WERI-Rb-1 (cell line): ENCODE data around the gene MRTFA.
"Not testable (repeated sequence)": the region's sequence is repeated elsewhere in the genome, so short reads cannot be mapped to it uniquely, and the experiment has no call there.

ENCODE experiments used
- DNase-seq: peaks from one replicate; pipeline ENCODE4 v3.0.0-alpha.2; 2020
- H3K27ac ChIP-seq: fragments of 250-450 bp; sonication (Bioruptor Pico); 2 replicates; pipeline ENCODE4 v1.5.1; 2020; ENCODE audit warnings: mild to moderate bottlenecking, moderate library complexity
- H3K27me3 ChIP-seq: fragments of 250-450 bp; sonication (Bioruptor Pico); 2 replicates; pipeline ENCODE4 v1.5.1; 2021; ENCODE audit warnings: mild to moderate bottlenecking, low read depth, moderate library complexity; ENCODE audit not compliant: insufficient read depth, severe bottlenecking
- H3K36me3 ChIP-seq: fragments of 250-450 bp; sonication (Bioruptor Pico); 2 replicates; pipeline ENCODE4 v1.5.1; 2020; ENCODE audit warnings: mild to moderate bottlenecking, moderate library complexity
- H3K4me3 ChIP-seq: 2 replicates; pipeline ENCODE4 v1.5.1; 2011; ENCODE audit warnings: low read depth, mild to moderate bottlenecking, control low read depth, low read length
- H3K9me3 ChIP-seq: fragments of 250-450 bp; sonication (Bioruptor Pico); 2 replicates; pipeline ENCODE4 v1.5.1; 2021; ENCODE audit warnings: mild to moderate bottlenecking, moderate library complexity; ENCODE audit not compliant: severe bottlenecking
- TF ChIP-seq, protein P1 (sequence below): IDR thresholded peaks from 2 replicates; pipeline ENCODE4 v1.5.1; 2011; ENCODE audit warnings: low read depth, mild to moderate bottlenecking, control low read depth, inconsistent platforms, low read length

MRTFA gene

DNA sequence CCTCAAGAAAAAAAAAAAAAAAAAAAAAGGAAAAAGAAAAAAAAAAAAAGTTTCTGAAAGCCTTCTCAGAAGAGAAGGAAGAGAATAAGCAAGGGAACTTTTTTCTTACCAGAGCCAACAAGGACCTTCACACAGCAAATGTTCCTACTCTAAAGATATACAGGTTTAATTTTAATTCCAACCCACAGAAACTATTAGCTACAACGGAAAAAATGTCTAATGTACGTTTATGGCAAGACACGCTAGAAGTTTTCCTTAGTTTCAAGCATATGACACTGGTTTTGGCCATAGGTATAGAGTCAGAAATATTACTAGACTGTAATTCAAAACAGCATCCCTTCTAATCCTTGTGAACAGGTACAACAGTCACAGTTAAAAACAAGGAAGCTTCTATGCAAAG is 120.1 kb downstream of the MRTFA start:
- H3K36me3 ChIP-seq = no peaks in the 10 kb centered on the region
- H3K27me3 ChIP-seq = no peaks in the 10 kb centered on the region
- H3K9me3 ChIP-seq = no peaks in the 10 kb centered on the region
- TF ChIP-seq, protein P1, sequence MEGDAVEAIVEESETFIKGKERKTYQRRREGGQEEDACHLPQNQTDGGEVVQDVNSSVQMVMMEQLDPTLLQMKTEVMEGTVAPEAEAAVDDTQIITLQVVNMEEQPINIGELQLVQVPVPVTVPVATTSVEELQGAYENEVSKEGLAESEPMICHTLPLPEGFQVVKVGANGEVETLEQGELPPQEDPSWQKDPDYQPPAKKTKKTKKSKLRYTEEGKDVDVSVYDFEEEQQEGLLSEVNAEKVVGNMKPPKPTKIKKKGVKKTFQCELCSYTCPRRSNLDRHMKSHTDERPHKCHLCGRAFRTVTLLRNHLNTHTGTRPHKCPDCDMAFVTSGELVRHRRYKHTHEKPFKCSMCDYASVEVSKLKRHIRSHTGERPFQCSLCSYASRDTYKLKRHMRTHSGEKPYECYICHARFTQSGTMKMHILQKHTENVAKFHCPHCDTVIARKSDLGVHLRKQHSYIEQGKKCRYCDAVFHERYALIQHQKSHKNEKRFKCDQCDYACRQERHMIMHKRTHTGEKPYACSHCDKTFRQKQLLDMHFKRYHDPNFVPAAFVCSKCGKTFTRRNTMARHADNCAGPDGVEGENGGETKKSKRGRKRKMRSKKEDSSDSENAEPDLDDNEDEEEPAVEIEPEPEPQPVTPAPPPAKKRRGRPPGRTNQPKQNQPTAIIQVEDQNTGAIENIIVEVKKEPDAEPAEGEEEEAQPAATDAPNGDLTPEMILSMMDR = no peak
- DNase-seq = no peak
- H3K27ac ChIP-seq = no peak overlapping the region
- no peak overlapping the region for H3K4me3 ChIP-seq

DNA sequence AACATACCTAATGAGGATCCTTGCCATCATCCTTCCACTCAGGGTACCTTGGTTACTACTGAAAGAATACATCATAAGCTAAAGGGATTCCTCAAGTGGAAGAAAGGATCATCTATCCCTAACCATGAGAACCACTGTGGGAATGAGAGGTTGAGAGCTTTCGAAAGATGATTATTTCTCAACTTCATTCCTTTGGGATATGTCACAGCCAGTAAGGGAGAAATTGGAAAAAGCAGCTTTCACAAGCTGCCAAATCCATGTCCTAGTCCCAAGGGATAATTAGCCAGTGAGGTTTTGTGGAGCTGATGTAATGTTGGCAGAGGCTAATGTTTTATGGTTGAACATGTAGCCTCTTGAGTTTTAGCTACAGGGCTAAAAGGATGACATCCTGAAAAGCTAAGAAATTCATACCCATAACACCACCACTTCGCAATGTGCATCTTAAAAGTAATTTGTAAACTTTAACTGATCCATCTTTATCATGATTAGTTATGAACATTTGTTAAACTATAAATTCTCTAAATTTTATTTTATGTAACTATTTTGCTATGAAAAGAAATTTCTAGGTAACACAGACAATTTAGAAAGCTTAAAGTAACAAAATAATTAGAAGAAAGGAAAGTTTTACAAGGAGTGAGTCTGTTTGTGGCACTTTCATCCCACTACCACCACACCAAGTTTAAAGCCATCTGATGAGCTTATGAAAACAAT is 123.9 kb downstream of the MRTFA start:
- Histone ChIP-seq H3K27me3 (no peaks in the 10 kb centered on the region), H3K36me3 (no peaks in the 10 kb centered on the region), H3K9me3 (no peaks in the 10 kb centered on the region), H3K4me3 (no peak overlapping the region), H3K27ac (no peak overlapping the region)
- TF ChIP-seq, protein P1 = no peak
- no peak for DNase-seq

DNA sequence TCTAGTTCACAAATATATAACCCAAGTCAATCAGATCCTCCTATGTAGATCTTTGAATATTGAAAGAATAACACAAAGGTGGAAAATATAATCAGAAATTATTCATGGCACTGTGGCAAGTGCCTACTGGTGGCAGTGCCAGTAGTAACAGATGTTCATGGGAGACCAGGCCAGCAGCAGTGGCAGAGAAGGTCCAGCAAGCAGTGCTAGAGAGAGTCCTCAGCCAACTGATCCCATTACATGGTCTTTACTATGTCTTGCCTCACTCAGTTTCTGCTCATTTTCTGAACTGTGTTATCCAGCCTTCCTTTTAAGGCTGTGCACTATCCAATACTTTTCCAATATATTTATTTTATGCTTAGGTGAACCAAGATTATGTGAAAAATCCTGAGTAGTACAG is 124.9 kb downstream of the MRTFA start:
- no peak for DNase-seq
- Histone ChIP-seq H3K27ac (no peak overlapping the region), H3K9me3 (no peaks in the 10 kb centered on the region), H3K36me3 (no peaks in the 10 kb centered on the region), H3K27me3 (no peaks in the 10 kb centered on the region), H3K4me3 (no peak overlapping the region)
- TF ChIP-seq, protein P1 = no peak

DNA sequence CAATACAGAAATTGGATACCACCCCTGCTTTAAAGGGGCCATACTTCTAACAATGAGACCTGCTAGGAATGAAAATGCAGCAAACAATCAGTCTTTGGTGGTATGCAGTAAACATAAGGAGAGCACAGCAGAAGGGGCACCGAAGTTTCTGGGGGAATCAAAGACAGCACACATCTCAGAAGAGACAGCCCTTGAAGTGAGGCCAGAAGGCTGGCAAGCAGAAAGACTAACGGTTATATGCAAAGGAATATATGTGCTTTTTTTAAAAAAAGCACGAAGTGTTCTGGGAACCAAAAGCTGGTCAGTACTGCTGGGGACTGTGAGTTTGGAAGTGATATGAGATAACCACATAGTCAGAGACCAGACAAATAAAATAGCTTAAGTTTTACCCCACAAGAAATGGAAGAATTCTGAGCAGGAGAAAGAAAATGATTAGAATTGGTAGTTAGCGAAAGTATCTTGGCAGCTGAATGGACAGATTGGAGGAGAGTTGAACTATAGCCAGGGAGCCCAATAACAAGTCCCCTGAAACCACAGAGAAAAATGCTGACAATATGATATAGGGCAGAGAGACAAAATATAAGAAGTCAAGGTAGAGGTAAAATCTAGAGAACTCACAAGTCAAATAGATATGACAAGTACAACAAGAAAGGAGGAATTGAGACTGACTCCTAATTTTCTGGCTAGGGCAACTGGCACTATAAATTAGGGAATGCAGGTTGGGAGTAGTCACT is 125.7 kb downstream of the MRTFA start:
- no peak overlapping the region for H3K27ac ChIP-seq
- H3K4me3 ChIP-seq = no peak overlapping the region
- no peaks in the 10 kb centered on the region for H3K27me3 ChIP-seq
- TF ChIP-seq, protein P1 = no peak
- no peaks in the 10 kb centered on the region for H3K9me3 ChIP-seq
- no peak for DNase-seq
- H3K36me3 ChIP-seq = no peaks in the 10 kb centered on the region

DNA sequence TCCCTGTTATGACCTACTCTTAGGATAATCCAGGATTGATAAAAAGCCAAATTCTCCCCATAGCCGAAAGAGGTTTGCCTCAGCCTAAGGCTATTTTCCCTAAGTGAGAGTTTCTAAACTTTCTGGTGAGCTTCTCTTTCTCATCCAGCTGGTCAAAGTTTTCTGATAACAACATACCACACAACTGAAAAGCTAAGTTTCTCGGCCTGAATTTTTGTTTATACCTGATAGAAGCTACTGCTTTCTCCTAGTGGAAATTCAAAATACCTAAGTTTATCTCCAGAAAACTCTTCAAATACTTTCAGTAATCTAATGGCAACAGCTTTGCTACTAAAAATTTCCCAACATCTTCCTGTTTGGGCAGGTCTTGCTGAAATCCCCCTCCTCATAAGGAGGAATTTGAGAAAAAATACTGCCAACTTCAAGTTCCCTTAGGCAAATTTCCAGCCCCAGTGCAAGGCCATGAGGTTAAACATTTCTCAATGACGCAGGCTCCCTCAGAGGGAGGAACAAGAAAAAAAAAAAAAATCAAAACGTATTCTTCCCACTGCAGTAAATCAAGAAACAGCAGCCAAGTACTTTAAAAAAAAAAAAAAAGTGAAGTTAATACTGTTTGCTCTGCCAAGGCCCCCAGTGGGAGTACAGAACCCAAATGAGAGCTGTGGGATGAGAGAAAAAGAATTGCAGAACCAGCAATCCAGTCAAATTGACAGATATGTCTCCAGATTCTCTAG is 127.0 kb downstream of the MRTFA start:
- Histone ChIP-seq H3K36me3 (no peaks in the 10 kb centered on the region), H3K27ac (no peak overlapping the region), H3K4me3 (no peak overlapping the region), H3K27me3 (no peaks in the 10 kb centered on the region), H3K9me3 (no peaks in the 10 kb centered on the region)
- no peak for DNase-seq
- TF ChIP-seq, protein P1 = no peak

DNA sequence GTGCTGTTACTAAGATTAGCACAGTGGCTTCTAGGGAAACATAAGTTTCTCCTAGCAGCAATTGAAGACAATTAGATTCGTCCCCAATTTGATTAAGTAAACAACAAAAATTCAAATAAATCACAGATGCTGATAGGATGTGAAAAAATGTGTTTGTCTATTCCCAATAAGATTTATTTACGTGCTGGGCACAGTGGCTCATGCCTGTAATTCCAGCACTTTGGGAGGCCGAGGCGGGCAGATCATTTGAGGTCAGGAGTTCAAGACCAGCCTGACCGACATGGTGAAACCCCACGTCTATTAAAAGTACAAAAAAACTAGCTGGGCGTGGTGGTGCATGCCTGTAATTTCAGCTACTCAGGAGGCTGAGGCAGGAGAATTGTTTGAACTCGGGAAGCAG is 128.5 kb downstream of the MRTFA start:
- H3K27ac ChIP-seq, H3K27me3 ChIP-seq, H3K36me3 ChIP-seq, DNase-seq, H3K9me3 ChIP-seq, H3K4me3 ChIP-seq: not testable (repeated sequence)
